NT2/D1 (cell line): ENCODE results near the gene BACH2.

Source experiments
- SUZ12 ChIP-seq: IDR thresholded peaks from 2 replicates; pipeline ENCODE4 v1.6.1; 2011; ENCODE audit not compliant: insufficient read length, insufficient read depth; ENCODE audit errors: extremely low read depth
- YY1 ChIP-seq: IDR thresholded peaks from 2 replicates; pipeline ENCODE4 v1.6.1; 2011; ENCODE audit not compliant: insufficient read length, insufficient read depth
- ZNF274 ChIP-seq: IDR thresholded peaks from 2 replicates; pipeline ENCODE4 v1.6.1; 2011; ENCODE audit warnings: mild to moderate bottlenecking, low read depth, low read length

- no peak for TF ChIP-seq ZNF274
- TF ChIP-seq YY1, result no peak
- TF ChIP-seq SUZ12, result no peak
These were observed 127.3 kb downstream of the BACH2 start for GRCh38 chr6:90169374-90169773.
